ENCODE data around the gene LLGL2. TPM values are rescaled to one million over a fixed set of nuclear protein-coding genes. Genes with fewer than 3 reads are reported as not detected.

LLGL2 gene
- polyA plus RNA-seq, 3 donors: 45.9 to 103 (median 60.8) TPM

- no peak for DNase-seq (ENCODE audit: extremely low read depth in 1 of 11, low read depth in 9 of 11, low spot score in 4 of 11)
Observed at GRCh38 chr17:75489511-75489955, 36.0 kb upstream of the LLGL2 start.

- DNase-seq (ENCODE audit: extremely low read depth in 1 of 11, low read depth in 9 of 11, low spot score in 4 of 11): no peak
Observed at GRCh38 chr17:75490173-75490743, 35.2 kb upstream of the LLGL2 start.

DNA sequence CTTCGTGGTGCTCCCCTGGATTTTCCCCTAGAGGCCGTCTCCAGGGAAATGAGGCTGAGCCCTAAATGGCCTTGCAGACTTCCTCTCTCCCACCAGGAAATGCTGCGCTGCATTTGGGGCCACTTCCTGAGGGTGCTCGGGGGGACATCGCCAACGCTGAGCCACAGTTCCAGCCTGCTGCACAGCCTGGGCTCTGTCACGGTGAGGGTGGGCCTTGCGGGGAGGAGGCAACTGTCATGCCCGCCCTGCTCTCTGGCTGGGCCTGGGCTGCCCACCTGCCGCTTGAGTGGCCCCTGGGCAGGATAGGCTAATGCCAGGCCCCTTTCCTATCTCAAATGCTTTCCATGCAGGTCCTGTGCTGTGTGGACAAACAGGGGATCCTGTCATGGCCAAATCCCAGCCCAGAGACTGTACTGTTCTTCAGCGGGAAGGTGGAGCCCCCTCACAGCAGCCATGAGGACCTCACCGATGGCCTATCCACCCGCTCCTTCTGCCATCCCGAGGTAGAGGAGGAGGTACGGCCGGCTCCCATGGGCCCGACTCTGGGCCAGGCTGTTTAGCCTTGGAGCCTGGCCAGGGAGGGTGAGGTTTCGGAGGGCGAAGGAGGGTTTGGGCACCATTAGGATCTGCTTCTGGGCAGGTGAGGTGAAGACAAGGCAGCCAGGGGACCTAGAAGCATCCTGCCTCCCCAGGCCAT lies 34.4 kb upstream of the LLGL2 start:
- DNase-seq (ENCODE audit: extremely low read depth in 1 of 11, low read depth in 9 of 11, low spot score in 4 of 11): no peak

DNA sequence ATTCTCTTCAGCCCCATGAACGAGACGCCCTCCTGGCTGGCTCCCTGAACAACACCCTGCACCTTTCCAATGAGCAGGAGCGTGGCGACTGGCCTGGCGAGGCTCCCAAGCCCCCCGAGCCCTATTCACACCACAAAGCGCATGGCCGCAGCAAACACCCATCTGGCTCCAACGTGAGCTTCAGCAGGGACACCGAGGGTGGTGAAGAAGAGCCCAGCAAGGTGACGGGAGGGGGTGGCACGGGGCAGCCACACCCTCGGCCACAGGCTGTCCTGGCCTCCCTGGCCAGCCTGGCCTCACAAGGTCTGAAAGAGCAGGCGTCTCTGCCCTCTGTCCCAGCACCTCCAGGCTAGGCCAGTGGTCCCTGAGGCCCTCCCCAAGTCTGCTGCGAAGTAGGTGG lies 33.8 kb upstream of the LLGL2 start:
- DNase-seq (ENCODE audit: extremely low read depth in 1 of 11, low read depth in 9 of 11, low spot score in 4 of 11): no peak

DNA sequence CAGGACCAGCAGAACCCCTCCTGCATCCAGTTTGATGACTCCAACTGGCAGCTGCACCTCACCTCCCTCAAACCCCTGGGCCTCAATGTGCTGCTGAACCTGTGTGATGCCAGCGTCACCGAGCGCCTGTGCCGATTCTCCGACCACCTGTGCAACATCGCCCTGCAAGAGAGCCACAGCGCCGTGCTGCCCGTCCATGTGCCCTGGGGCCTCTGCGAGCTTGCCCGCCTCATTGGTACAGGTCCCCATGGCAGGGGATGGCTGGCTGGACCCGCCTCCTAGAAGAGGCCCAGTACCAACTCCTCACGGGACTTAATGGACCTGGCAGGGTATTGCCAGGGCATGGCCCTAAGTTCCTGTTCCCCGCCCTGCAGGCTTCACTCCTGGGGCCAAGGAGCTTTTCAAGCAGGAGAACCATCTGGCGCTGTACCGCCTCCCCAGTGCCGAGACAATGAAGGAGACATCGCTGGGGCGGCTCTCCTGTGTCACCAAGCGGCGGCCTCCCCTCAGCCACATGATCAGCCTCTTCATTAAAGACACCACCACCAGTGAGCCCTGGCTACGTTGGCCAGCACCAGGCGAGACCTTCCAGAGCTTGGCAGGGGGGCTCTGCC lies 32.8 kb upstream of the LLGL2 start:
- no peak for DNase-seq (ENCODE audit: extremely low read depth in 1 of 11, low read depth in 9 of 11, low spot score in 4 of 11)

- no peak for DNase-seq (ENCODE audit: extremely low read depth in 1 of 11, low read depth in 9 of 11, low spot score in 4 of 11)
Observed at GRCh38 chr17:75493476-75494129, 31.9 kb upstream of the LLGL2 start.

DNA sequence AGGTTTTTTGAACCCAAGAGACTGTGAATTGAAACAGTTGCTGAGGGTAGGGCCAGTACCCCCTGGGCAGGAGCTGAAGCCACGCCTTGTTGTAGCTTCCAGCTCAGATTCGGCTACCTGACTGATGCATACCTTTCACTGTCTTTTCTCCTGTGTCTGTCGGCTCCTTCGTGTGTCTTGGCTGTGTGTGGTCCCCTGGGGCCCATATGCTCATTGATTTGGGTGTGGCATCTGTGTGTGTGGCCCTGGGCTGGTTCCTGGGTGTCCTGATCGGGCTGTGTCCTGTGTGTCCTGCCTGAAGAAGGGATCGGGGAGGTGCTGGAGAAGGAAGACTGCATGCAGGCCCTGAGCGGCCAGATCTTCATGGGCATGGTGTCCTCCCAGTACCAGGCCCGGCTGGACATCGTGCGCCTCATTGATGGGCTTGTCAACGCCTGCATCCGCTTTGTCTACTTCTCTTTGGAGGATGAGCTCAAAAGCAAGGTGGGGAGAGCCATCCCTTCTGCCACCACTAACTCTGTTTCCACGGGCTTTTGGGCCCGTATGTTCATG lies 31.1 kb upstream of the LLGL2 start:
- DNase-seq (ENCODE audit: extremely low read depth in 1 of 11, low read depth in 9 of 11, low spot score in 4 of 11): no peak

GRCh38 chr17:75496005-75496404 lies 29.5 kb upstream of the LLGL2 start:
- no peak for DNase-seq (ENCODE audit: extremely low read depth in 1 of 11, low read depth in 9 of 11, low spot score in 4 of 11)

DNA sequence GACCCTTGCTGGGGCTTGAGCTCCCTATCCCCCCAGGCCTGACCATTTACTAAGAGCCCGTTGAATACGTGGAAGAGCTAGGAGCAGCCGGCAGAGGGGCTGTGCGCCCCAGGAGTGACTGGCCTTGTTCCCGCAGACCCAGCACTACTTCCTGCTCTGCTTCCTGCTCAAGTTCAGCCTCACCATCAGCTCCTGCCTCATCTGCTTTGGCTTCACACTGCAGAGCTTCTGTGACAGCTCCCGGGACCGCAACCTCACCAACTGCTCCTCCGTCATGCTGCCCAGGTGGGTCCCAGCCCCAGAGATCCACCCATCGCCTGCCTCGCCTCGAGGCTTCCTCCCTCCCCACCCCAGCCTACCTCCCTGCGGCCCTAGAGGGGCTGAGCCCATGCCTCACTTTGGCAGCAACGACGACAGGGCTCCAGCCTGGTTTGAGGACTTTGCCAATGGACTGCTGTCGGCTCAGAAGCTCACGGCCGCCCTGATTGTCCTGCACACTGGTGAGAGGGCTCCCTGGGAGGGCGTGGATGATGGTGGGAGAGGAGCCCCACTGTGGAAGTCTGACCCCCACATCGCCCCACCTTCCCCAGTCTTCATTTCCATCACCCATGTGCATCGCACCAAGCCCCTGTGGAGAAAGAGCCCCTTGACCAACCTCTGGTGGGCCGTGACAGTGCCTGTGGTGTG lies 27.3 kb upstream of the LLGL2 start:
- no peak for DNase-seq (ENCODE audit: extremely low read depth in 1 of 11, low read depth in 9 of 11, low spot score in 4 of 11)

DNA sequence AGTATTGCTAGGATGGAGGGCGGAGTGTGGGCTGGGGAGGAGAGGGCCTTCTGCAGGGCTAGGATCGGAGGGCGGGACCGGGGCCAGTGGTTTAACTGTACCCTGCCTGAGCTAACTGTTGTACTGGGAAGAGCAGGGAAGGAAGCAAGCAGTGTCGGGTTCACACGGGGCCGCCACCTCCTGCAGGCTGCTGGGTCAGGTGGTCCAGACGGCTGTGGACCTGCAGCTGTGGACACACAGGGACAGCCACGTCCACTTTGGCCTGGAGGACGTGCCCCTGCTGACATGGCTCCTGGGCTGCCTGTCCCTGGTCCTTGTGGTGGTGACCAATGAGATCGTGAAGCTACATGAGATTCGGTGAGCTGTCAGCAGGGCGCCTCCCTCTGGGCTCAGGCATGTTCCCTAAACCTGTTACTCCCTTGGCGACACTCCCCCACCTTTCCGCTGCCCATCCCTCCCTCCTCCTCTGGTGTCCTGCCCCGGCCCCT lies 26.7 kb upstream of the LLGL2 start:
- no peak for DNase-seq (ENCODE audit: extremely low read depth in 1 of 11, low read depth in 9 of 11, low spot score in 4 of 11)

- no peak for DNase-seq (ENCODE audit: extremely low read depth in 1 of 11, low read depth in 9 of 11, low spot score in 4 of 11)
Observed at GRCh38 chr17:75499313-75500022, 26.0 kb upstream of the LLGL2 start.

DNA sequence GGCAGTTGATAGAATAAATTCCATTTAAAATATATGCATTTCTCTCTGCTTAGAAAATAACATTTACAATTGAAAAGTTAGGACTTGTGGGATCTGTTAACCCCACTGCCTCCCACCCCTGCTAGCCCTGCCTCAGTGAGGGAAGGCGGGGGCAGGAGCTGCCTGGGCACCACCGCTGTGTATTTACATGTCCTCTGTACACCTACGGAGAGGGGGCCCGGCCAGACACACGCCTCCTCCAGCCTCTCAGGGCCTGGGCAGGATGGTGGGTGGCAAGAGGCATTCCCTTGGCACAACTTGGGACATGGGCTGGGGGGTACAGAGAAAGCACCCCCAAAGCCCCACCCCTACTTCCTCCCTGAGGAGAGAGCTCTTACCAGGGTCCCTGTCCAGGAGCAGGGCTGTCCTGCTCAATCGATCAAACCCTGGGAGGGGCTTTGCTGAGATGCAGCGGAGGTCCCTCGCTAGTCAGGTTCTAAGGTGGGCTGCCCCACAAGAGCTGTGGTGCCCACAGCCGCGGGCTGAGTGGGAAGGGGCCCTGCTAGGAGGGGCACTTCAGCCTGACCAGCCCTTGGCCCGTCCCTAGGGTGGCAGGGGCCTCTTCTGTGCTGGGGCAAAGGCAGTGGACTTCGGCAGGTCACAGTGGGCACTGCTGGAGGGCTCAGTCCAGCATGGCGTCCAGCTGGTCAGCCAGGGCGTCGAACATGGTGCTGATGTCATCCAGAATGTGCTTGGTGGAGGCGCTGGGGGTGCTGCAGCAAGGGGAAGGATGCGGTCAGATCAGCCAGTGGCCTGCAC lies 24.9 kb upstream of the LLGL2 start:
- DNase-seq (ENCODE audit: extremely low read depth in 1 of 11, low read depth in 9 of 11, low spot score in 4 of 11): no peak

DNA sequence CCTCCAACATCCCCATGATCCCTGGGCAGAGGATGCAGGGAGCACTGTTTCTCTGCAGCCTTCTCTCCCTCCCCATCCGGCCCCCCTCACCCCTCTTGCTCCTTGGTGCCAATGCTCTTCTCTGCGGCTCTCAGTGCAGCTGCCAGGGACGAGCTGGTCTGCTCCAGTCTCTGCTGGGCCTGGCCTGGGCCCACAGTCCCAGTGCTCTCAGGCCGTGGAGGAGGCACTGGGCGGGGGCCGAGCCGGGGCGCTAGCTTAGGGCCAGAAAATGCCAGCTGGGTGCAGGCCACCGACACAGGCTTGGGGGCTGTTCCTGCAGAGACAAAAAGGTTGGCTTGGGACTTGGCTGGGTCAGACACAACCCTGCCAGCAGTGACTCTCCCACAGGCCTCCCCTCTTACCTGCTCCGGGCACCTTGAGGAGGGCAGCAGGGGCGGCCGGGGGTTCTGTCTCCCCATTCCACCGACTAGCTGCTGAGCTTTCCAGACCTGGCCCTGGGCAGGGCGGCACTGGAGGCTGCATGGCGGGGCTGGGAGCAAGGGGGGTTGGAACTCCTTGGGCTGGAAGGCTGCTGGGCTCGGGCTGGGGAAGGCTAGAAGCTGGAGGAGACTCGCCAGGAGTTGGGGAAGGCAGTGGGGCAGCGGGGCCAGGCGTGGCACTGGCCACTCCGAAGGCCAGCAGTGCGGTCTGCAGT lies 24.0 kb upstream of the LLGL2 start:
- no peak for DNase-seq (ENCODE audit: extremely low read depth in 1 of 11, low read depth in 9 of 11, low spot score in 4 of 11)

GRCh38 chr17:75502072-75502720 lies 23.3 kb upstream of the LLGL2 start:
- no peak for DNase-seq (ENCODE audit: extremely low read depth in 1 of 11, low read depth in 9 of 11, low spot score in 4 of 11)

DNA sequence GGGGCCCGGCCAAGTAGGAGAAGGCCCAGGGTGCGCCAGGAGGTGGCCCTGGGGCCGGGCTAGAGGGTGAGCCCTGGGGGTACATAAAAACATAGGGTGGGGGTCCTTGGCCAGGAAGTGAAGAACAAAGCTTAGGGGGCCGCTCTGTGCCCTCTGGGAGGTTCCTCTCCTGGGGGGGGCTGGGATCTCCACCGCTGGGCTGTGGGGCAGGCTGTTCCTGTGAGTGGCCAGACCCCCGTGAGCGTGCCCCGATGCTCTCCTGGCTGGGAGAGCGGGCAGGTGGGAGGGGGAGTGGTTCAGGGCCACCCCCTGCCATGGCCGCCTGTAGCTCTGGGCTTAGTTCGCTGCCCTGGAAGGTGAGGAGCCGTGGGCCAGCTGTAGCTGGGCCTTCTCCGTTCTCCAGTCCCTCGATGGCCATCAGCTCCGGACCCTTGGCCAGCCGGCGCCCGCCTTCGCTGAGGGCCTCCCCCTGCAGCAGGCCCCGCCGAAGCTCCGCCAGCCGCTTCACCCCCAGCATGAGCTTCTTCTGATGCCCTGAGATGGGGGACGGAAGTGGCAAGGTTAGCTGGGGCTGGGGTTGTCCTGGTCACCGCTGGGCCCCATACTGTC lies 22.7 kb upstream of the LLGL2 start:
- no peak for DNase-seq (ENCODE audit: extremely low read depth in 1 of 11, low read depth in 9 of 11, low spot score in 4 of 11)

GRCh38 chr17:75503337-75503950 lies 22.1 kb upstream of the LLGL2 start:
- no peak for DNase-seq (ENCODE audit: extremely low read depth in 1 of 11, low read depth in 9 of 11, low spot score in 4 of 11)
